ENCODE measurements around the gene SLC38A5. TPM values are rescaled to one million over a fixed set of nuclear protein-coding genes. Genes with fewer than 3 reads are reported as not detected.

Gene SLC38A5
- total RNA-seq, 1 experiment from 2014 or later: 0.33 TPM

GRCh38 chrX:48514868-48515460, 44.9 kb upstream of the SLC38A5 start:
- H3K9me3 Mint-ChIP-seq (ENCODE audit: low read depth, unreplicated experiment): no peaks in the 10 kb centered on the region
- CTCF ChIA-PET: no interaction called here
- no peak overlapping the region for H3K4me3 Mint-ChIP-seq (ENCODE audit: low read depth, unreplicated experiment)
- BruUV-seq (replicated peaks): no TSS peak
- H3K4me1 Mint-ChIP-seq (ENCODE audit: low read depth, unreplicated experiment): peaks cover 11% of the 10 kb centered on the region
- no peak overlapping the region for H3K27ac Mint-ChIP-seq (ENCODE audit: unreplicated experiment)
- H3K36me3 Mint-ChIP-seq (ENCODE audit: insufficient read depth, unreplicated experiment): peaks cover 10% of the 10 kb centered on the region
- TF ChIP-seq, protein P1, sequence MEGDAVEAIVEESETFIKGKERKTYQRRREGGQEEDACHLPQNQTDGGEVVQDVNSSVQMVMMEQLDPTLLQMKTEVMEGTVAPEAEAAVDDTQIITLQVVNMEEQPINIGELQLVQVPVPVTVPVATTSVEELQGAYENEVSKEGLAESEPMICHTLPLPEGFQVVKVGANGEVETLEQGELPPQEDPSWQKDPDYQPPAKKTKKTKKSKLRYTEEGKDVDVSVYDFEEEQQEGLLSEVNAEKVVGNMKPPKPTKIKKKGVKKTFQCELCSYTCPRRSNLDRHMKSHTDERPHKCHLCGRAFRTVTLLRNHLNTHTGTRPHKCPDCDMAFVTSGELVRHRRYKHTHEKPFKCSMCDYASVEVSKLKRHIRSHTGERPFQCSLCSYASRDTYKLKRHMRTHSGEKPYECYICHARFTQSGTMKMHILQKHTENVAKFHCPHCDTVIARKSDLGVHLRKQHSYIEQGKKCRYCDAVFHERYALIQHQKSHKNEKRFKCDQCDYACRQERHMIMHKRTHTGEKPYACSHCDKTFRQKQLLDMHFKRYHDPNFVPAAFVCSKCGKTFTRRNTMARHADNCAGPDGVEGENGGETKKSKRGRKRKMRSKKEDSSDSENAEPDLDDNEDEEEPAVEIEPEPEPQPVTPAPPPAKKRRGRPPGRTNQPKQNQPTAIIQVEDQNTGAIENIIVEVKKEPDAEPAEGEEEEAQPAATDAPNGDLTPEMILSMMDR (IDR thresholded peaks at IDR 0.05; ENCODE audit: unreplicated experiment): no peak
- H3K27me3 Mint-ChIP-seq (ENCODE audit: unreplicated experiment): no peaks in the 10 kb centered on the region
- intact Hi-C loops (cut with micrococcal nuclease; ENCODE audit: unreplicated experiment): loop anchor here (5.0 kb wide), 1 partner anchor 433 kb away; no protein-coding TSS in a partner anchor
- no peak for DNase-seq

- Mint-ChIP-seq H3K27me3 (ENCODE audit: unreplicated experiment) (no peaks in the 10 kb centered on the region), H3K36me3 (ENCODE audit: insufficient read depth, unreplicated experiment) (peaks cover 17% of the 10 kb centered on the region), H3K9me3 (ENCODE audit: low read depth, unreplicated experiment) (no peaks in the 10 kb centered on the region), H3K4me3 (ENCODE audit: low read depth, unreplicated experiment) (no peak overlapping the region), H3K4me1 (ENCODE audit: low read depth, unreplicated experiment) (peaks cover 17% of the 10 kb centered on the region), H3K27ac (ENCODE audit: unreplicated experiment) (no peak overlapping the region)
- TF ChIP-seq, protein P1 (IDR thresholded peaks at IDR 0.05; ENCODE audit: unreplicated experiment): no peak
- BruUV-seq (replicated peaks): no TSS peak
- DNase-seq: no peak
- intact Hi-C loops (cut with micrococcal nuclease; ENCODE audit: unreplicated experiment): loop anchor here (5.0 kb wide), 1 partner anchor 432 kb away; no protein-coding TSS in a partner anchor
- CTCF ChIA-PET: no interaction called here
These were observed 44.2 kb upstream of the SLC38A5 start for GRCh38 chrX:48514126-48514806.

GRCh38 chrX:48513670-48514069, 43.6 kb upstream of the SLC38A5 start:
- peaks cover 22% of the 10 kb centered on the region for H3K36me3 Mint-ChIP-seq (ENCODE audit: insufficient read depth, unreplicated experiment)
- BruUV-seq (replicated peaks): no TSS peak
- H3K4me1 Mint-ChIP-seq (ENCODE audit: low read depth, unreplicated experiment): peaks cover 17% of the 10 kb centered on the region
- no peak overlapping the region for H3K27ac Mint-ChIP-seq (ENCODE audit: unreplicated experiment)
- CTCF ChIA-PET: no interaction called here
- no peak overlapping the region for H3K4me3 Mint-ChIP-seq (ENCODE audit: low read depth, unreplicated experiment)
- intact Hi-C loops (cut with micrococcal nuclease; ENCODE audit: unreplicated experiment): loop anchor here (5.0 kb wide), 1 partner anchor 431 kb away; no protein-coding TSS in a partner anchor
- TF ChIP-seq, protein P1 (IDR thresholded peaks at IDR 0.05; ENCODE audit: unreplicated experiment): no peak
- H3K9me3 Mint-ChIP-seq (ENCODE audit: low read depth, unreplicated experiment): no peaks in the 10 kb centered on the region
- no peaks in the 10 kb centered on the region for H3K27me3 Mint-ChIP-seq (ENCODE audit: unreplicated experiment)
- DNase-seq: no peak

GRCh38 chrX:48512371-48512935, 42.4 kb upstream of the SLC38A5 start:
- DNase-seq: no peak
- no TSS peak for BruUV-seq (replicated peaks)
- Mint-ChIP-seq H3K27me3 (ENCODE audit: unreplicated experiment) (no peaks in the 10 kb centered on the region), H3K4me3 (ENCODE audit: low read depth, unreplicated experiment) (no peak overlapping the region), H3K27ac (ENCODE audit: unreplicated experiment) (no peak overlapping the region), H3K4me1 (ENCODE audit: low read depth, unreplicated experiment) (peaks cover 17% of the 10 kb centered on the region), H3K9me3 (ENCODE audit: low read depth, unreplicated experiment) (no peaks in the 10 kb centered on the region), H3K36me3 (ENCODE audit: insufficient read depth, unreplicated experiment) (peaks cover 31% of the 10 kb centered on the region)
- TF ChIP-seq, protein P1 (IDR thresholded peaks at IDR 0.05; ENCODE audit: unreplicated experiment): no peak
- CTCF ChIA-PET: no interaction called here
- intact Hi-C loops (cut with micrococcal nuclease; ENCODE audit: unreplicated experiment): loop anchor here (5.0 kb wide), 1 partner anchor 430 kb away; no protein-coding TSS in a partner anchor

All from Calu3 (cell line).